Muscle layer of colon (tissue), 2 donors: ENCODE data around the gene GMFB.
"Not testable (repeated sequence)": the region's sequence is repeated elsewhere in the genome, so short reads cannot be mapped to it uniquely, and the experiment has no call there.

Source experiments
- H3K27ac ChIP-seq: one replicate; pipeline ENCODE4 v1.7.0; 2013; ENCODE audit warnings: low read depth, mild to moderate bottlenecking, low read length, moderate library complexity
- H3K27me3 ChIP-seq, 2 donors: one replicate each; pipeline ENCODE4 v1.7.0; 2013; ENCODE audit warnings: low read length in 2 of 2, mild to moderate bottlenecking in 2 of 2; ENCODE audit not compliant: insufficient read depth in 2 of 2, control insufficient read depth in 1 of 2
- H3K36me3 ChIP-seq: one replicate; pipeline ENCODE4 v1.7.0; 2013; ENCODE audit warnings: mild to moderate bottlenecking, low read length; ENCODE audit not compliant: insufficient read depth
- H3K4me1 ChIP-seq: one replicate; pipeline ENCODE4 v1.7.0; 2013; ENCODE audit warnings: mild to moderate bottlenecking, low read length; ENCODE audit not compliant: insufficient read depth
- H3K4me3 ChIP-seq, 2 donors: one replicate each; pipeline ENCODE4 v1.7.0; 2013; ENCODE audit warnings: low read length in 2 of 2, low read depth in 1 of 2, mild to moderate bottlenecking in 1 of 2, moderate library complexity in 1 of 2
- H3K9ac ChIP-seq: one replicate; pipeline ENCODE4 v1.7.0; 2013; ENCODE audit warnings: low read length
- H3K9me3 ChIP-seq: one replicate; pipeline ENCODE4 v1.7.0; 2013; ENCODE audit warnings: mild to moderate bottlenecking, low read length
- donor health status: abdominal sarcoma.
- donor health status: Adenocarcinoma of cecum.

Gene GMFB

DNA sequence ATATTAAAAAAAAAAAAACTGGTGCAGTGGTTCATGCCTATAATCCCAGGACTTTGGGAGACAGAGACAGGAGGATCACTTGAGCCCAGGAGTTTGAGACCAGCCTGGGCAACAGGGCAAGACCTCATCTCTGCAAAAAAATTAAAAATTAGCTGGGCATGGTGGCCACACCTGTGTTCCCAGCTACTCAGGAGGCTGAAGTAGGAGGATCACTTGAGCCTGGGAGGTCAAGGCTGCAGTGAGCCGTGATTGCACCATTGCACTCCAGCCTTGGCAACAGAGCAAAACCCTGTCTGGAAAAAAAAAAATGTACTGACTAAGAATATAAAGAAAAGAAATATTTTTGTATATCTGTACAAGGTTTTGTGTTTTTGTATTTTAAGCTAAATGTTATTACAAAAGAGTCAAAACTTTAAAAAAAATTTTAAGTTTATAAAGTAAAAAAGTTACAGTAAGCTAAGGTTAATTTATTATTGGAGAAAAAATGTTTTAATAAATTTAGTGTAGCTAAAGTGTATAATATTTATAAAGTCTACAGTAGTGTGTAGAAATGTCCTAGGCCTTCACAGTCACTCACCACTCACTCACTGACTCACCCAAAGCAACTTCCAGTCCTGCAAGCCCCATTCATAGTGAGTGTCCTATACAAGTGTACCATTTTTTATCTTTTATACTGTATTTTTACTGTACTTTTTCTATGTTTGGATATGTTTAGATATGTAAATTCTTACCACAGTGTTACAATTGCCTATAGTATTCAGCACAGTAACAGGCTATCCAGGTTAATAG, 31.8 kb downstream of the GMFB start:
- H3K4me1 ChIP-seq, H3K9ac ChIP-seq, H3K27ac ChIP-seq, H3K4me3 ChIP-seq, H3K36me3 ChIP-seq, H3K27me3 ChIP-seq, H3K9me3 ChIP-seq: not testable (repeated sequence)

GRCh38 chr14:54455363-54455762, 33.4 kb downstream of the GMFB start:
- H3K36me3 ChIP-seq: no peaks in the 10 kb centered on the region

DNA sequence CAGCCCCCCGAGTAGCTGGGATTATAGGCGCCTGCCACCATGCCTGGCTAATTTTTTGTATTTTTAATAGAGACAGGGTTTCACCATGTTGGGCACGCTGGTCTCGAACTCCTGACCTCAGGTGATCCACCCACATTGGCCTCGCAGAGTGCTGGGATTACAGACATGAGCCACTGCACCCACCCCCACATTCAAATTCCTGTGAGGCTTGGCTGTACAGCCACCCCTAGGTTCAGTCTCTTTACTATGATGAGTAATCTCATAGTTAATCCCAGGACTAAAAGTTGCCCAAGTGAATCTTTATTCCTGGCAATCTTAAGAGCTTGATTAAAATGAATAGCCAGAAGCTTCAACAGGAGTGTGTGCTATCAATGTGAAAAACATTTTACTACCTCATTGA, 34.8 kb downstream of the GMFB start:
- H3K9me3 ChIP-seq, H3K4me3 ChIP-seq, H3K9ac ChIP-seq, H3K27ac ChIP-seq, H3K27me3 ChIP-seq, H3K36me3 ChIP-seq, H3K4me1 ChIP-seq: not testable (repeated sequence)

More at GRCh38 chr14:54455363-54455762, 33.4 kb downstream of the GMFB start:
- no peak overlapping the region for H3K4me3 ChIP-seq
- H3K9ac ChIP-seq: no peak overlapping the region
- no peak overlapping the region for H3K27ac ChIP-seq
- H3K9me3 ChIP-seq: no peaks in the 10 kb centered on the region
- no peaks in the 10 kb centered on the region for H3K27me3 ChIP-seq
- H3K4me1 ChIP-seq: no peaks in the 10 kb centered on the region

DNA sequence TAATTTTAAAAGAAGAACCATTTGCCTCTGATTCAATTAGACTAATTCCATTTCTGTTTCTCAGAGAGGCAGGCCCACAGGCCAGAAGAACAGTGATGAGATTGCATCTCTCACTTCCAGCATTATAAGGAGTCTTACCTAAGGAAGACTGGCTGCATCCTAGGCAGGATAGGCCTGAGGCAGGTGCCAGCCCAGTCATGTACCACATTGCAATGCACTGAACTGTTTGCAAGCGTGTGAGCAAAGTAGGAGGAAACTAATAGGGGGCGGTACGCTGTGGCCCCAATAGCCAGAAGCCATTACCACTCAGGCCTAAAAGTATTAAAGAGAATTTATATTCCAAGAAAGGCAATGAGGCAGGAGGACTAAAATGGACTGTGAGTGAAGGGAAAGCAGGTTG, 35.5 kb downstream of the GMFB start:
- no peaks in the 10 kb centered on the region for H3K27me3 ChIP-seq
- H3K9me3 ChIP-seq: no peaks in the 10 kb centered on the region
- no peak overlapping the region for H3K4me3 ChIP-seq
- no peak overlapping the region for H3K27ac ChIP-seq
- no peaks in the 10 kb centered on the region for H3K4me1 ChIP-seq
- no peak overlapping the region for H3K9ac ChIP-seq
- H3K36me3 ChIP-seq: no peaks in the 10 kb centered on the region

DNA sequence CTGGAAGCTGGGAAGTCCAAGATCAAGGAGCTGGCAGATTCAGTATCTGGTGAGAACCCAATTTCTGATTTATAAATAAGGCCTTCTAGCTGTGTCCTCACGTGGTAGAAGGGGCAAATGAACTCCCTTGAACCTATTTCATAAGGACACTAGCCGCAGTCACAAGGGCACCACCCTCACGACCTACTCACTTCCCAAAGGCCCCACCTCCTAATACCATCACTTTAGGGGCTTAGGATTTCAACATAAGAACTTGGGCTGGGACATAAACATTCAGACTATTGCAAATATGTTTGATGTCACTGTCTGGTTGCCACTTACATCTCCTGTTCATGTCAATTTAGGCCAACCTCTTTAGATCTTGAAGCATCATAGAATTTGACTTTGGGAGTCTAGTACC, 36.8 kb downstream of the GMFB start:
- no peak overlapping the region for H3K27ac ChIP-seq
- no peak overlapping the region for H3K9ac ChIP-seq
- no peaks in the 10 kb centered on the region for H3K36me3 ChIP-seq
- no peaks in the 10 kb centered on the region for H3K27me3 ChIP-seq
- H3K9me3 ChIP-seq: no peaks in the 10 kb centered on the region
- no peak overlapping the region for H3K4me3 ChIP-seq
- no peaks in the 10 kb centered on the region for H3K4me1 ChIP-seq

- H3K27ac ChIP-seq: no peak overlapping the region
- peaks cover 7% of the 10 kb centered on the region for H3K4me1 ChIP-seq
- H3K9me3 ChIP-seq: no peaks in the 10 kb centered on the region
- no peak overlapping the region for H3K4me3 ChIP-seq
- no peak overlapping the region for H3K9ac ChIP-seq
- no peaks in the 10 kb centered on the region for H3K27me3 ChIP-seq
- no peaks in the 10 kb centered on the region for H3K36me3 ChIP-seq
Observed at GRCh38 chr14:54451121-54451601, 37.6 kb downstream of the GMFB start.

- Histone ChIP-seq H3K9ac (no peak overlapping the region), H3K36me3 (no peaks in the 10 kb centered on the region), H3K27ac (no peak overlapping the region), H3K9me3 (no peaks in the 10 kb centered on the region), H3K27me3 (no peaks in the 10 kb centered on the region), H3K4me3 (no peak overlapping the region), H3K4me1 (peaks cover 13% of the 10 kb centered on the region)
Observed at GRCh38 chr14:54450535-54450934, 38.2 kb downstream of the GMFB start.

DNA sequence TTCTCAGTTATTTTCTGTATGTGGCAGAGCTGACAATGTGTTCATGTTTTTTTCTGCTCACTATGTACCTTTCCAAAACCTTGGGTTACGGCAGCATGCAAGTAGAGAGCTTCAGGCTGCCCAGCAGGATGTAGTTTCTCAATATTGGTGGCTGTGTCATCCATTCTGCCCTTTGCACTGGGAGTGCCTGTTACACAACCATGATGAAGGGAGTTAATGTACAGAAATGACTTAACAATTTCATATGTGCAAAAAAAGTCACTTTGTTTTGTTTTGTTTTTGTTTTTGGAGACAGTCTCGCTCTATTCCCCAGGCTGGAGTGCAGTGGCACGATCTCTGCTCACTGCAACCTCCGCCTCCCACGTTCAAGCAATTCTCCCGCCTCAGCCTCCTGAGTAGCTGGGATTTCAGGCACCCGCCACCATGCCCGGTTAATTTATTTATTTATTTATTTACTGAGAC, 41.5 kb downstream of the GMFB start:
- no peaks in the 10 kb centered on the region for H3K9me3 ChIP-seq
- no peak overlapping the region for H3K9ac ChIP-seq
- H3K4me1 ChIP-seq: peaks cover 16% of the 10 kb centered on the region
- no peak overlapping the region for H3K4me3 ChIP-seq
- no peaks in the 10 kb centered on the region for H3K27me3 ChIP-seq
- H3K27ac ChIP-seq: no peak overlapping the region
- H3K36me3 ChIP-seq: no peaks in the 10 kb centered on the region

GRCh38 chr14:54446161-54446693, 42.6 kb downstream of the GMFB start:
- H3K27me3 ChIP-seq: no peaks in the 10 kb centered on the region
- no peak overlapping the region for H3K4me3 ChIP-seq
- no peak overlapping the region for H3K27ac ChIP-seq
- no peak overlapping the region for H3K9ac ChIP-seq
- H3K36me3 ChIP-seq: no peaks in the 10 kb centered on the region
- H3K9me3 ChIP-seq: no peaks in the 10 kb centered on the region
- H3K4me1 ChIP-seq: peaks cover 21% of the 10 kb centered on the region

- Histone ChIP-seq H3K36me3 (no peaks in the 10 kb centered on the region), H3K27ac (peak overlapping the region; percentile 24), H3K9me3 (no peaks in the 10 kb centered on the region), H3K27me3 (no peaks in the 10 kb centered on the region), H3K9ac (no peak overlapping the region), H3K4me3 (no peak overlapping the region), H3K4me1 (peaks cover 29% of the 10 kb centered on the region)
Observed at GRCh38 chr14:54444681-54445080, 44.1 kb downstream of the GMFB start.

GRCh38 chr14:54443981-54444380, 44.8 kb downstream of the GMFB start:
- Histone ChIP-seq H3K27me3 (no peaks in the 10 kb centered on the region), H3K4me3 (no peak overlapping the region), H3K9me3 (no peaks in the 10 kb centered on the region), H3K36me3 (no peaks in the 10 kb centered on the region), H3K27ac (no peak overlapping the region), H3K9ac (no peak overlapping the region), H3K4me1 (peaks cover 34% of the 10 kb centered on the region)

GRCh38 chr14:54442961-54443360, 45.8 kb downstream of the GMFB start:
- peaks cover 34% of the 10 kb centered on the region for H3K4me1 ChIP-seq
- not testable (repeated sequence) for H3K4me3 ChIP-seq, H3K9me3 ChIP-seq

More at GRCh38 chr14:54442961-54443360, 45.8 kb downstream of the GMFB start:
- not testable (repeated sequence) for H3K9ac ChIP-seq, H3K27ac ChIP-seq, H3K36me3 ChIP-seq, H3K27me3 ChIP-seq
